WTC11 (cell line): ENCODE results near the gene PLEKHH1. TPM values are rescaled to one million over a fixed set of nuclear protein-coding genes. Genes with fewer than 3 reads are reported as not detected.

Source experiments
- ATAC-seq: fragments of 200-7000 bp; cut with Tn5 transposase; 2 replicates; pipeline ENCODE4 v1.10.0; 2021; ENCODE audit warnings: mild to moderate bottlenecking, moderate library complexity
- CTCF ChIA-PET: fragments of 300-600 bp; sonication (Branson Sonifier 250); formaldehyde crosslinking; loops from one replicate; lab custom pipeline; 2021; ENCODE audit warnings: antibody characterized with exemption; lab: Charles Lee
- POLR2A ChIA-PET: fragments of 350-600 bp; sonication (Branson Sonifier 250); formaldehyde crosslinking; loops from one replicate; lab custom pipeline; 2021; ENCODE audit warnings: antibody characterized with exemption; lab: Charles Lee
- DNase-seq: peaks from one replicate; pipeline ENCODE4 v3.0.0; 2021; ENCODE audit warnings: low spot score
- H3K27ac Mint-ChIP-seq: 2 replicates; pipeline ENCODE4 v1.8.0; 2021; ENCODE audit warnings: mixed read lengths
- H3K27me3 Mint-ChIP-seq: 2 replicates; pipeline ENCODE4 v1.8.0; 2021; ENCODE audit warnings: low read depth, mild to moderate bottlenecking, moderate library complexity, mixed read lengths
- H3K36me3 Mint-ChIP-seq: 2 replicates; pipeline ENCODE4 v1.8.0; 2021; ENCODE audit warnings: mixed read lengths
- H3K4me1 Mint-ChIP-seq: 2 replicates; pipeline ENCODE4 v1.8.0; 2022; ENCODE audit warnings: mixed read lengths
- H3K4me3 Mint-ChIP-seq: 2 replicates; pipeline ENCODE4 v1.8.0; 2021; ENCODE audit warnings: mild to moderate bottlenecking, moderate library complexity, mixed read lengths
- H3K9me3 Mint-ChIP-seq: 2 replicates; pipeline ENCODE4 v1.8.0; 2021; ENCODE audit warnings: mixed read lengths
- AR ChIP-seq: fragments of 250-450 bp; sonication (Bioruptor Pico); IDR thresholded peaks from 2 replicates; pipeline ENCODE4 v1.9.0; 2021; ENCODE audit warnings: mild to moderate bottlenecking
- ATF2 ChIP-seq: sonication (generic); formaldehyde crosslinking; IDR thresholded peaks from 2 replicates; pipeline ENCODE4 v1.8.1; 2022; ENCODE audit warnings: low read depth, missing genetic modification reagents, borderline replicate concordance
- ATF6 ChIP-seq: sonication (generic); formaldehyde crosslinking; IDR thresholded peaks from 2 replicates; pipeline ENCODE4 v1.8.1; 2023; ENCODE audit warnings: mild to moderate bottlenecking, missing genetic modification reagents
- CBFB ChIP-seq: sonication (generic); formaldehyde crosslinking; IDR thresholded peaks from 2 replicates; pipeline ENCODE4 v1.8.1; 2022; ENCODE audit warnings: mild to moderate bottlenecking, low read depth, missing genetic modification reagents
- E2F5 ChIP-seq: sonication (generic); formaldehyde crosslinking; IDR thresholded peaks from 2 replicates; pipeline ENCODE4 v1.8.1; 2022; ENCODE audit warnings: mild to moderate bottlenecking, moderate library complexity, missing genetic modification reagents
- ETV6 ChIP-seq: sonication (generic); formaldehyde crosslinking; IDR thresholded peaks from 2 replicates; pipeline ENCODE4 v1.8.1; 2022; ENCODE audit warnings: mild to moderate bottlenecking, missing genetic modification reagents
- FOXK1 ChIP-seq: sonication (generic); formaldehyde crosslinking; IDR thresholded peaks from 2 replicates; pipeline ENCODE4 v1.8.0; 2022; ENCODE audit warnings: mild to moderate bottlenecking, moderate library complexity, missing genetic modification reagents
- GRHL2 ChIP-seq: fragments of 250-450 bp; sonication (Bioruptor Pico); IDR thresholded peaks from 2 replicates; pipeline ENCODE4 v1.8.0; 2022; ENCODE audit warnings: mild to moderate bottlenecking, moderate library complexity; ENCODE audit not compliant: insufficient replicate concordance, severe bottlenecking
- KAT7 ChIP-seq: sonication (generic); formaldehyde crosslinking; IDR thresholded peaks from 2 replicates; pipeline ENCODE4 v1.8.1; 2023; ENCODE audit warnings: missing genetic modification reagents, mild to moderate bottlenecking, borderline replicate concordance
- MLX ChIP-seq: sonication (generic); formaldehyde crosslinking; IDR thresholded peaks from 2 replicates; pipeline ENCODE4 v1.8.1; 2023; ENCODE audit warnings: mild to moderate bottlenecking, missing genetic modification reagents, moderate library complexity
- MXD4 ChIP-seq: fragments of 250-450 bp; sonication (Bioruptor Pico); IDR thresholded peaks from 2 replicates; pipeline ENCODE4 v1.8.0; 2021; ENCODE audit warnings: mild to moderate bottlenecking, moderate library complexity, borderline replicate concordance
- NFYB ChIP-seq: sonication (generic); formaldehyde crosslinking; conservative IDR thresholded peaks from 2 replicates; pipeline ENCODE4 v1.8.0; 2022; ENCODE audit warnings: low read depth, missing genetic modification reagents
- SP1 ChIP-seq: sonication (generic); formaldehyde crosslinking; conservative IDR thresholded peaks from 2 replicates; pipeline ENCODE4 v1.8.1; 2022; ENCODE audit warnings: missing genetic modification reagents
- TCF7 ChIP-seq: sonication (generic); formaldehyde crosslinking; IDR thresholded peaks from 2 replicates; pipeline ENCODE4 v1.8.0; 2022; ENCODE audit warnings: mild to moderate bottlenecking, low read depth, missing genetic modification reagents, moderate library complexity
- USF1 ChIP-seq: sonication (generic); formaldehyde crosslinking; IDR thresholded peaks from 2 replicates; pipeline ENCODE4 v1.8.0; 2022; ENCODE audit warnings: mild to moderate bottlenecking, missing genetic modification reagents
- ZBTB21 ChIP-seq: sonication (generic); formaldehyde crosslinking; IDR thresholded peaks from 2 replicates; pipeline ENCODE4 v1.8.1; 2023; ENCODE audit warnings: mild to moderate bottlenecking, missing genetic modification reagents, borderline replicate concordance
- ZBTB43 ChIP-seq: sonication (generic); formaldehyde crosslinking; IDR thresholded peaks from 2 replicates; pipeline ENCODE4 v1.8.1; 2023; ENCODE audit warnings: mild to moderate bottlenecking, missing genetic modification reagents
- ZNF121 ChIP-seq: sonication (generic); formaldehyde crosslinking; IDR thresholded peaks from 2 replicates; pipeline ENCODE4 v1.8.0; 2023; ENCODE audit warnings: missing genetic modification reagents
- ZNF219 ChIP-seq: sonication (generic); formaldehyde crosslinking; IDR thresholded peaks from 2 replicates; pipeline ENCODE4 v1.8.0; 2023; ENCODE audit warnings: missing genetic modification reagents, mild to moderate bottlenecking, borderline replicate concordance
- ZNF416 ChIP-seq: fragments of 250-450 bp; sonication (Bioruptor Pico); IDR thresholded peaks from 2 replicates; pipeline ENCODE4 v1.9.0; 2021; ENCODE audit warnings: mild to moderate bottlenecking, inconsistent platforms
- ZNF532 ChIP-seq: fragments of 250-450 bp; sonication (Bioruptor Pico); IDR thresholded peaks from 2 replicates; pipeline ENCODE4 v1.9.0; 2021; ENCODE audit warnings: mild to moderate bottlenecking, borderline replicate concordance
- total RNA-seq: library from RNA; stranded (reverse); gene quantifications from 3 replicates; pipeline ENCODE4 v1.2.3, GENCODE V29; 2021

Gene PLEKHH1
- total RNA-seq, 1 experiment from 2014 or later: 48.3 TPM

GRCh38 chr14:67619446-67620216 lies 86.5 kb downstream of the PLEKHH1 start, which contains the start of gene ARG2:
TSS of gene ARG2 (plus strand) at chr14:67619920. CDS start at chr14:67619978, 58 bp downstream.
- CTCF ChIA-PET: interaction anchor here (0.7 to 3.7 kb wide), 27 partner anchors 10 to 260 kb away, joined by 3 to 49 read pairs (median 5); partner anchors contain the start of genes ATP6V1D, EIF2S1, PIGH and RDH11
- POLR2A ChIA-PET: interaction anchor here (0.7 to 3.8 kb wide), 10 partner anchors 9 to 202 kb away, joined by 3 to 25 read pairs (median 4); partner anchors contain the start of genes PIGH, PLEKHH1 and RDH11
- TF ChIP-seq USF1 (CRISPR knock-in tag) (peak; percentile 36; the same call in 1 of the 2 replicates), ATF2 (CRISPR knock-in tag) (peak; percentile 80; the same call in 1 of the 2 replicates), FOXK1 (CRISPR knock-in tag) (peak; percentile 75; the same call in 1 of the 2 replicates), AR (no peak), ZBTB21 (peak; percentile 100), NFYB (peak; percentile 49; the same call in 1 of the 2 replicates), SP1 (CRISPR knock-in tag) (peak; percentile 95), TCF7 (CRISPR knock-in tag) (no peak), GRHL2 (no peak), MXD4 (CRISPR knock-in tag) (no peak), E2F5 (peak; percentile 78; the same call in 1 of the 2 replicates), KAT7 (CRISPR knock-in tag) (no peak), CBFB (CRISPR knock-in tag) (peak; percentile 71; the same call in 1 of the 2 replicates), ZBTB43 (CRISPR knock-in tag) (no peak; the same call in 1 of the 2 replicates), ATF6 (no peak), ZNF121 (no peak), ETV6 (CRISPR knock-in tag) (peak; percentile 88; the same call in 1 of the 2 replicates), MLX (CRISPR knock-in tag) (no peak), ZNF532 (CRISPR knock-in tag) (no peak), ZNF416 (CRISPR knock-in tag) (no peak), ZNF219 (CRISPR knock-in tag) (no peak)

More at GRCh38 chr14:67619446-67620216, 86.5 kb downstream of the PLEKHH1 start, which contains the start of gene ARG2:
- Mint-ChIP-seq H3K4me1 (peaks cover 35% of the 10 kb centered on the region), H3K9me3 (no peaks in the 10 kb centered on the region), H3K27ac (peak within 1 kb of the TSS; percentile 92), H3K27me3 (peaks cover 46% of the 10 kb centered on the region), H3K36me3 (peaks cover 10% of the 10 kb centered on the region), H3K4me3 (peak within 1 kb of the TSS; percentile 92)
- DNase-seq (peak; percentile 100), ATAC-seq (peak; percentile 91)
